ENCODE data around the gene LIX1L.

DNA sequence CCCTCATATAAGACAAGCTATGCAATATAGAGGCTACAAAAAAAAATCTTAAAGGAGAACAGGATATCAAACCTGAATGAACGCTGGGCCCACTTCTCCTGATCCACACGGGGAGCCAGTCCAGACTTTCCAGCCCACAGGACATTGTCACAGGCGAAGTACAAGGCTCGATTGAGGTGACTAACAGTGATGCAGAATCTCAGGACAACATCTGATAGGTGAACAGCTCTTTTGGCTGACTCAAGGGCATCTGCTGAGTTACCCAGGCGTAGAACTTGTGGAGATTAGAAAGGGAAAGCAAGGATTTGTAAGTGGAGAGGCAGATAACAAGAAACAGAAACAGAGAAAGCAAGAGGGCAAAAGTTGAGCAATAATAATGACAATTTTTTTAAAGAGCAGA lies 41.1 kb downstream of the LIX1L start:
- TF ChIP-seq, protein P1, sequence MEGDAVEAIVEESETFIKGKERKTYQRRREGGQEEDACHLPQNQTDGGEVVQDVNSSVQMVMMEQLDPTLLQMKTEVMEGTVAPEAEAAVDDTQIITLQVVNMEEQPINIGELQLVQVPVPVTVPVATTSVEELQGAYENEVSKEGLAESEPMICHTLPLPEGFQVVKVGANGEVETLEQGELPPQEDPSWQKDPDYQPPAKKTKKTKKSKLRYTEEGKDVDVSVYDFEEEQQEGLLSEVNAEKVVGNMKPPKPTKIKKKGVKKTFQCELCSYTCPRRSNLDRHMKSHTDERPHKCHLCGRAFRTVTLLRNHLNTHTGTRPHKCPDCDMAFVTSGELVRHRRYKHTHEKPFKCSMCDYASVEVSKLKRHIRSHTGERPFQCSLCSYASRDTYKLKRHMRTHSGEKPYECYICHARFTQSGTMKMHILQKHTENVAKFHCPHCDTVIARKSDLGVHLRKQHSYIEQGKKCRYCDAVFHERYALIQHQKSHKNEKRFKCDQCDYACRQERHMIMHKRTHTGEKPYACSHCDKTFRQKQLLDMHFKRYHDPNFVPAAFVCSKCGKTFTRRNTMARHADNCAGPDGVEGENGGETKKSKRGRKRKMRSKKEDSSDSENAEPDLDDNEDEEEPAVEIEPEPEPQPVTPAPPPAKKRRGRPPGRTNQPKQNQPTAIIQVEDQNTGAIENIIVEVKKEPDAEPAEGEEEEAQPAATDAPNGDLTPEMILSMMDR (conservative IDR thresholded peaks at IDR 0.05; ENCODE audit: low read length) = no peak
- TF ChIP-seq EZH2phosphoT487 (IDR thresholded peaks at IDR 0.05; ENCODE audit: borderline replicate concordance, low read depth, low read length) = no peak

Measured in OCI-LY7 (cell line).